ENCODE results near the gene ANKRD49. TPM values are rescaled to one million over a fixed set of nuclear protein-coding genes. Genes with fewer than 3 reads are reported as not detected.
A peak's percentile ranks its signal among the peaks of the same experiment; 100 is the strongest.

The ANKRD49 gene
- total RNA-seq, 4 donors from 2014 or later: 21.3 to 55.6 (median 26.6) TPM

DNA sequence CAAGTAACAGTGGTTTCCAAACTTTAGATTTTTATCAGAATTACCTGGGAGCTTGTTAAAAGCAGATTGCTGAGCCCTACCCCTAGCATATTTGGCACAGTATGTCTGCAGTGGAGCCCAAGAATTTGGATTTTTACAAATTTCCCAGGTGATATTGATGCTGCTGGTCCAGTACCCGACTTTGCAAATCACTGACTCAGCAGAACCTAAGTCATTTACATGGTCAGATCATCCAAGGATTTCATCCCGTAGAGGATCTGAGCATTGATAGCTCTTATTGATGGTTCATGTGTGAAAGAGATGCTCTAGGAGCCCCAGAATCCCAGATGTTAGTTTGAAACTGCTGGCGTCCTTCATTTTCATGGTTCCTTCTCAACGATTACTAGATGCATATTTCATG lies 24.5 kb downstream of the ANKRD49 start:
- H3K4me1 ChIP-seq: no peaks in the 10 kb centered on the region
- no peaks in the 10 kb centered on the region for H3K27me3 ChIP-seq
- no peak for DNase-seq
- H3K9me3 ChIP-seq: no peaks in the 10 kb centered on the region
- no peak overlapping the region for H3K4me3 ChIP-seq
- intact Hi-C loops (cut with DNase I; ENCODE audit: low total_unique reads): loop anchor here (10.0 kb wide), 1 partner anchor 67 kb away; no protein-coding TSS in a partner anchor
- TF ChIP-seq POLR2A (IDR thresholded peaks at IDR 0.05): no peak
- TF ChIP-seq, protein P1, sequence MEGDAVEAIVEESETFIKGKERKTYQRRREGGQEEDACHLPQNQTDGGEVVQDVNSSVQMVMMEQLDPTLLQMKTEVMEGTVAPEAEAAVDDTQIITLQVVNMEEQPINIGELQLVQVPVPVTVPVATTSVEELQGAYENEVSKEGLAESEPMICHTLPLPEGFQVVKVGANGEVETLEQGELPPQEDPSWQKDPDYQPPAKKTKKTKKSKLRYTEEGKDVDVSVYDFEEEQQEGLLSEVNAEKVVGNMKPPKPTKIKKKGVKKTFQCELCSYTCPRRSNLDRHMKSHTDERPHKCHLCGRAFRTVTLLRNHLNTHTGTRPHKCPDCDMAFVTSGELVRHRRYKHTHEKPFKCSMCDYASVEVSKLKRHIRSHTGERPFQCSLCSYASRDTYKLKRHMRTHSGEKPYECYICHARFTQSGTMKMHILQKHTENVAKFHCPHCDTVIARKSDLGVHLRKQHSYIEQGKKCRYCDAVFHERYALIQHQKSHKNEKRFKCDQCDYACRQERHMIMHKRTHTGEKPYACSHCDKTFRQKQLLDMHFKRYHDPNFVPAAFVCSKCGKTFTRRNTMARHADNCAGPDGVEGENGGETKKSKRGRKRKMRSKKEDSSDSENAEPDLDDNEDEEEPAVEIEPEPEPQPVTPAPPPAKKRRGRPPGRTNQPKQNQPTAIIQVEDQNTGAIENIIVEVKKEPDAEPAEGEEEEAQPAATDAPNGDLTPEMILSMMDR (IDR thresholded peaks at IDR 0.05): no peak
- no peaks in the 10 kb centered on the region for H3K36me3 ChIP-seq
- no peak overlapping the region for H3K27ac ChIP-seq

DNA sequence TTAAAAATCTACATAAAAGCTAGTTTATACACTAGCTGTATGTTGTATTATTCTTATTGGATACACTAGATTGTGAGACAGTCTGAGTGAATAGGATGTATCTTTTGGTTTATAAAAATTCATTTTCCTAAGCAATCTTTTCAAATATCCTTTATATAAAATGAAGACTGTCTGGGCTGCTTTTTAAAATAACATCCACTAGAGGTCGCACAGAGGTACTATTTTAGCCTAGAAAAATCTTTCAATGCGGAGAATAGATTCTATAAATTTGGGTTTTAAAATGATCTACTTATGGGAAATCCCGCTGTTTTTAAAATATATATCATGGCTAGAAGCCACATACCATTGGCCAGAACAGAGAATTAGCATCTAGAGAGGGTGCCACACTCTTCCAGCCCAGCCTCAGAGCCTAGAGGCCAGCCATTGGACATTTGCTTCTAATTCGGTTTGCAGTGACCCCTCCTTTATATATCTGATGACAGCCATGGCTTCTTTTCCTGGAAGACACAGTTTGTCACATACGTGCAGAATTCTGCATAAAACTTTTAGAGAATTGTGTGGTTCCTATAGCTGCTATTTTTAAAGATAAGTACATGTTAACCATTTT lies 25.8 kb downstream of the ANKRD49 start:
- Histone ChIP-seq H3K4me3 (no peak overlapping the region), H3K36me3 (no peaks in the 10 kb centered on the region), H3K9me3 (no peaks in the 10 kb centered on the region), H3K27ac (no peak overlapping the region), H3K4me1 (no peaks in the 10 kb centered on the region), H3K27me3 (no peaks in the 10 kb centered on the region)
- TF ChIP-seq, protein P1 (IDR thresholded peaks at IDR 0.05): peak; percentile 58 to 75 (median 65)
- TF ChIP-seq POLR2A (IDR thresholded peaks at IDR 0.05): no peak
- intact Hi-C loops (cut with DNase I; ENCODE audit: low total_unique reads): loop anchor here (10.0 kb wide), 1 partner anchor 65 kb away; no protein-coding TSS in a partner anchor
- no peak for DNase-seq

DNA sequence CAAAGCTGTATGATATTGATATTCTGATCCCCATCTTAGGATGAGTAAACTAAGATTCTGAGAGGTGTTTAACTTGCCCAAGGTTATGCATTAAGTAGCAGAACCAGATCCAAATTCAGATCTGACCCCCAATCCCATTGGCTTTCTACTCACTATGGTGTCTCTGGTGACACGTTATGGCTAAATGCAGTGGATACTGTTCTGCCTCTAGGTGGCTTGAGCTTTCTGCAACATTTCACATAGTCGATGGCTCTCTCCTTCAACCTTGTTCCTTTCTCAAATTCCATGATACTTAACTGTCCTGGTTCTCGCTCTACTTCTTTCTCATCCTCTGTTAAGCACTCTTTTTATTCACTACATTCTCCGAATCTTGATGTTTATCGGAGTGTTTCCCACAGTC lies 27.9 kb downstream of the ANKRD49 start:
- Histone ChIP-seq H3K4me1 (no peaks in the 10 kb centered on the region), H3K4me3 (no peak overlapping the region), H3K27ac (no peak overlapping the region), H3K9me3 (no peaks in the 10 kb centered on the region), H3K27me3 (no peaks in the 10 kb centered on the region), H3K36me3 (no peaks in the 10 kb centered on the region)
- TF ChIP-seq, protein P1 (IDR thresholded peaks at IDR 0.05): no peak
- no peak for TF ChIP-seq POLR2A (IDR thresholded peaks at IDR 0.05)
- intact Hi-C loops (cut with DNase I; ENCODE audit: low total_unique reads): no loop called here
- no peak for DNase-seq

DNA sequence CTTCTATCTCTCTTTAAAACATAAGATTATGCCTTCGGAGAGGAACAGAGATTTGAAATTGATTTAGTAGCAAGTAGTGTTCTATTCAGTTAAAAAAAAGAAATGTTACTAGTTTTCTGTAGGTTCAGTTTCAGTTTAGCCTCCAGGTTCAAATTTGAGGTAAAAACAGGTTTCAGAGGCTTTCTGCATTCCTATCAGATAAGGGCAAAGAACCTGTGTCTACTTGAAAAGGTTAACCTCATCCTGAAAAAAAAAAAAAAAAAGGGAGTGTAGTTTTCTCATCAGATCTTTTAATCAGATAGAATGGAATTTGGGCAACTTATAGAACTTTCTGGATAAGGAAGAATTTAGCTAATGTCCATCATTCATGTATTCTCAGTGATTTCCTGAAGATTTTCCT lies 30.6 kb downstream of the ANKRD49 start:
- no peak overlapping the region for H3K4me3 ChIP-seq
- no peaks in the 10 kb centered on the region for H3K36me3 ChIP-seq
- H3K27ac ChIP-seq: no peak overlapping the region
- intact Hi-C loops (cut with DNase I; ENCODE audit: low total_unique reads): no loop called here
- H3K27me3 ChIP-seq: no peaks in the 10 kb centered on the region
- no peak for DNase-seq
- TF ChIP-seq POLR2A (IDR thresholded peaks at IDR 0.05): no peak
- TF ChIP-seq, protein P1 (IDR thresholded peaks at IDR 0.05): no peak
- no peaks in the 10 kb centered on the region for H3K4me1 ChIP-seq
- no peaks in the 10 kb centered on the region for H3K9me3 ChIP-seq

DNA sequence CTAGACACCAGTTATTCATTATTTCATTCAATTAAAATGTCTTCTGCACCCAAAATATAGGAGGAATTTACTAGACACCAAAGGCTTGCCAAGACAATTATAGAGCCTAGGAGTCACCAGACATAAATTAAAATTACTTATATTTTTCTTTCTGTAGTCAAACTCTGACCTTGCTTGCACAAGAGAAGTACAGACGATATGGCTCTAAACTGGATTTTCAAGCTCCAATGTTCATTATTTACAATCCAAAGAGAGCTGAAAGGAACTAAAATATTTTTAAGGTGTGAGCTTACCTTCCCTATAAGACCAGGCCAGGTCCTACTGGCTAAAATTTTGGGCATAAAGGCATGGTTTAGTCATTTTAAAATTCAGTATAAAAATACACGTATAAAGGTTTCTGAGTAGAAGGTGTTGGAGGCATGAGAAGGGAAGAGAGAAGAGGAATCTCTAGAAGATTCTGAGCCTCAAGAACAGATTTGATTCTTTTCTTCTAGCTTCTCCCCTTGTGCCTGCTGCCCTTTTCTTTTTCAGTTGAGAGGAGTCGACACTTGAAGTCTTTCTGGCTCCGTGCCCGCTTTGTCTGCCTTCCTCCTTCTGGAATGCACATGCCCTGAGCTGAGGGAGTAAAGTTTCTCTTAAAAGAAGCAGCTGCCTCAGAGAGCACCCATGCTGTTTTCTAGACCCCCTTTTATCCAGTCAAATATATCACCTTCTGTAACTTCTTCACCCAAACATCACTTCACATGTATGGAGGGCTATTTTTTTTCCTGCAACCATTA lies 32.0 kb downstream of the ANKRD49 start:
- DNase-seq: peak; percentile 50 to 75
- Histone ChIP-seq H3K4me1 (no peaks in the 10 kb centered on the region), H3K36me3 (no peaks in the 10 kb centered on the region), H3K9me3 (no peaks in the 10 kb centered on the region), H3K4me3 (no peak overlapping the region), H3K27me3 (no peaks in the 10 kb centered on the region), H3K27ac (peak overlapping the region; percentile 8 to 20)
- intact Hi-C loops (cut with DNase I; ENCODE audit: low total_unique reads): no loop called here
- TF ChIP-seq, protein P1 (IDR thresholded peaks at IDR 0.05): no peak
- TF ChIP-seq POLR2A (IDR thresholded peaks at IDR 0.05): no peak

Measured in uterus (tissue), 4 donors.